Transverse colon (tissue), 4 donors: Measurements from ENCODE around the gene C4orf17.

Experiments used
- CTCF ChIP-seq, 5 experiments: fragments of 200-600 bp in 3 of 5; fragments of 450-650 bp in 2 of 5; sonication (generic) in 3 of 5; IDR thresholded peaks; 1 replicate in 2 of 5; 2 replicates in 3 of 5; pipeline ENCODE4 v1.5.1; 2016 to 2017; ENCODE audit warnings: antibody characterized with exemption in 5 of 5, inconsistent platforms in 3 of 5, mild to moderate bottlenecking in 2 of 5, moderate library complexity in 1 of 5
- POLR2AphosphoS5 ChIP-seq, 3 donors: sonication (generic); formaldehyde crosslinking; IDR thresholded peaks; one replicate each; pipeline ENCODE4 v1.6.1; 2016; ENCODE audit warnings: antibody characterized with exemption in 3 of 3

GRCh38 chr4:99483636-99484035 lies 27.2 kb upstream of the C4orf17 start:
- TF ChIP-seq CTCF (IDR thresholded peaks at IDR 0.05) (no peak), POLR2AphosphoS5 (IDR thresholded peaks at IDR 0.05) (no peak)
